ENCODE results near the gene DCDC2C. TPM values are rescaled to one million over a fixed set of nuclear protein-coding genes. Genes with fewer than 3 reads are reported as not detected.

The DCDC2C gene
- total RNA-seq, 6 experiments from 2014 or later: not detected

DNA sequence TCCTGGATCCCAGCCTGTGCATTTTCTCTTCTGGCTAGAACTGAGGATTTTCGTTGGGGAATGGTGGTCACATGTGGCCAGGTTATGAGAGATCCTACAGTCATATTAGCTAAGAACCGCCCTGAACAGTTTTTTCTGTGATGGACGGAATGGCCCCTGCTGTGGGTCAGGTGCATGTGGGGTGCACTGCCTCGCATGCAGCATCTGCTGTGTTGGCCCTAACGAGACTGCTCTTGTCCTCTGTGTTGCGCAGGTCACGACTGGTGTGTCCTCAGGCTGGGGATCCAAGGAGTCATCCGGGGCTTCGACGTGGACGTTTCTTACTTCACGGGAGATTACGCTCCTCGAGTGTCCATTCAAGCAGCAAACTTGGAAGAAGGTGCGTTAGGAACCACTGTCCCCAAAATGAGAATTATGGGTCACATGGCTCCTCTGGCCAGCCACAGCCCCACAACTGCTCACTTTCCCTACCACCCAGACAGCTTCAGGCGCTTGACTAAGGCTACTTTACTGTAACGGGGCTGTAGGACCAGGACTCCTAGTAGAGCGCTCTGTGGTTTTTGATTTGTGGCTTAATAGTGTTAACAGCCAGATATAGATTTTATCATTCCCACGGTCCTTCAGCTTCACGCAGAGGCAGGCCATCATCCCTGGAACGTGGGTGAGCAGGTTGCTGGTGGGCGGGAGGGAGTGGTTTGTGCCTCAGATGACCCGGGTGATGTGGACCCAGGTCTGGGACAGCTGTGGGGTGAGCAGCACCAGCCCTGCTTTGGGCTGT lies 23.6 kb upstream of the DCDC2C start:
- Mint-ChIP-seq H3K27ac (no peak overlapping the region), H3K36me3 (ENCODE audit: low read depth) (no peaks in the 10 kb centered on the region), H3K27me3 (ENCODE audit: insufficient read depth) (peaks cover 16% of the 10 kb centered on the region), H3K4me3 (no peak overlapping the region), H3K4me1 (ENCODE audit: low read depth) (no peaks in the 10 kb centered on the region), H3K9me3 (no peaks in the 10 kb centered on the region; the same call in 1 of the 2 replicates)
- TF ChIP-seq, protein P1, sequence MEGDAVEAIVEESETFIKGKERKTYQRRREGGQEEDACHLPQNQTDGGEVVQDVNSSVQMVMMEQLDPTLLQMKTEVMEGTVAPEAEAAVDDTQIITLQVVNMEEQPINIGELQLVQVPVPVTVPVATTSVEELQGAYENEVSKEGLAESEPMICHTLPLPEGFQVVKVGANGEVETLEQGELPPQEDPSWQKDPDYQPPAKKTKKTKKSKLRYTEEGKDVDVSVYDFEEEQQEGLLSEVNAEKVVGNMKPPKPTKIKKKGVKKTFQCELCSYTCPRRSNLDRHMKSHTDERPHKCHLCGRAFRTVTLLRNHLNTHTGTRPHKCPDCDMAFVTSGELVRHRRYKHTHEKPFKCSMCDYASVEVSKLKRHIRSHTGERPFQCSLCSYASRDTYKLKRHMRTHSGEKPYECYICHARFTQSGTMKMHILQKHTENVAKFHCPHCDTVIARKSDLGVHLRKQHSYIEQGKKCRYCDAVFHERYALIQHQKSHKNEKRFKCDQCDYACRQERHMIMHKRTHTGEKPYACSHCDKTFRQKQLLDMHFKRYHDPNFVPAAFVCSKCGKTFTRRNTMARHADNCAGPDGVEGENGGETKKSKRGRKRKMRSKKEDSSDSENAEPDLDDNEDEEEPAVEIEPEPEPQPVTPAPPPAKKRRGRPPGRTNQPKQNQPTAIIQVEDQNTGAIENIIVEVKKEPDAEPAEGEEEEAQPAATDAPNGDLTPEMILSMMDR (IDR thresholded peaks at IDR 0.05): no peak
- DNase-seq: no peak

- H3K27ac Mint-ChIP-seq: no peak overlapping the region
- DNase-seq: no peak
- H3K27me3 Mint-ChIP-seq (ENCODE audit: insufficient read depth): peaks cover 18% of the 10 kb centered on the region
- no peak overlapping the region for H3K4me3 Mint-ChIP-seq
- no peaks in the 10 kb centered on the region for H3K36me3 Mint-ChIP-seq (ENCODE audit: low read depth)
- no peaks in the 10 kb centered on the region for H3K4me1 Mint-ChIP-seq (ENCODE audit: low read depth)
- TF ChIP-seq, protein P1 (IDR thresholded peaks at IDR 0.05): no peak
- H3K9me3 Mint-ChIP-seq: no peaks in the 10 kb centered on the region; the same call in 1 of the 2 replicates
These were observed 22.6 kb upstream of the DCDC2C start for GRCh38 chr2:3680548-3681345.

- Mint-ChIP-seq H3K36me3 (ENCODE audit: low read depth) (no peaks in the 10 kb centered on the region), H3K27ac (no peak overlapping the region), H3K9me3 (no peaks in the 10 kb centered on the region; the same call in 1 of the 2 replicates), H3K27me3 (ENCODE audit: insufficient read depth) (peaks cover 18% of the 10 kb centered on the region), H3K4me1 (ENCODE audit: low read depth) (no peaks in the 10 kb centered on the region), H3K4me3 (no peak overlapping the region)
- DNase-seq: no peak
- TF ChIP-seq, protein P1 (IDR thresholded peaks at IDR 0.05): no peak
These were observed 21.8 kb upstream of the DCDC2C start for GRCh38 chr2:3681625-3682024.

GRCh38 chr2:3682811-3683210 lies 20.6 kb upstream of the DCDC2C start:
- H3K27ac Mint-ChIP-seq: no peak overlapping the region
- no peak overlapping the region for H3K4me3 Mint-ChIP-seq
- TF ChIP-seq, protein P1 (IDR thresholded peaks at IDR 0.05): no peak
- H3K9me3 Mint-ChIP-seq: no peaks in the 10 kb centered on the region; the same call in 1 of the 2 replicates
- H3K27me3 Mint-ChIP-seq (ENCODE audit: insufficient read depth): peaks cover 16% of the 10 kb centered on the region
- DNase-seq: no peak
- no peaks in the 10 kb centered on the region for H3K36me3 Mint-ChIP-seq (ENCODE audit: low read depth)
- no peaks in the 10 kb centered on the region for H3K4me1 Mint-ChIP-seq (ENCODE audit: low read depth)

DNA sequence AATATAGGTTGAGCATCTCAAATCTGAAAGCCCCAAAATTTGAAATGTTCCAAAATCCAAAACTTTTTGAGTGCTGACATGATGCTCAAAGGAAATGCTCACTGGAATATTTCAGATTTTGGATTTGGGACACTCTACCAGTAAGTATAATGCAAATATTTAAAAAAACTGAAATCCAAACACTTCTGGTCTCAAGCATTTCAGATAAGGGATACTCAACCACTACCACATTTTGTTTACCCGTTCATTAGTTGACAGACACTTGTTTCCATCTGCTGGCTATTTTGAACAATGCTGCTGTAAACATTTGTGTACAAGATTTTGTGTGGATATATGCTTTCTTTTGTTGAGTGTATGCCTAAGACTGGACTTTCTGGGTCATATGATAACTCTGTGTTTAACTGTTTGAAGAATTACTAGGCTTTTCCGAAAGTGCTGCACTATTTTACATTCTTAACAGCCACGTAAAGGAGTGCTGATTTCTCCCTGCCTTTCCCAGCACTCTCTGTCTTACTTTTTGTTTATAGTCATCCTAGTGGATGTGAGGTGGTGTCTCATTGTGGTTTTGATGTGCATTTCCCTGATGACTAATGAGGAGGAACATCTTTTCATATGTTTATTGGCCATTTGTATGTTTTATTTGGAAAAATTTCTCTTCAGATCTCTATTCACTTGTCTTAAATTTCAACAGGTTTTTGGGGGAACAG lies 19.5 kb upstream of the DCDC2C start:
- Mint-ChIP-seq H3K27me3 (ENCODE audit: insufficient read depth) (peaks cover 6% of the 10 kb centered on the region), H3K9me3 (no peaks in the 10 kb centered on the region; the same call in 1 of the 2 replicates), H3K4me1 (ENCODE audit: low read depth) (no peaks in the 10 kb centered on the region), H3K27ac (no peak overlapping the region), H3K36me3 (ENCODE audit: low read depth) (no peaks in the 10 kb centered on the region), H3K4me3 (no peak overlapping the region)
- no peak for DNase-seq
- TF ChIP-seq, protein P1 (IDR thresholded peaks at IDR 0.05): no peak

All from HFFc6 (cell line).